Panc1 (cell line): ENCODE data around the gene FBRSL1. TPM values are rescaled to one million over a fixed set of nuclear protein-coding genes. Genes with fewer than 3 reads are reported as not detected.

ENCODE experiments used
- ATAC-seq: fragments of 200-7000 bp; cut with Tn5 transposase; 2 replicates; pipeline ENCODE4 v1.9.1; 2020; ENCODE audit warnings: mild to moderate bottlenecking, moderate library complexity
- BruUV-seq: library from RNA; stranded (reverse); fragments of 400-500 nt; replicated peaks from 2 replicates; lab custom pipeline; 2021; lab: Mats Ljungman, UMichigan
- CTCF ChIA-PET: fragments of 300-600 bp; sonication (Branson Sonifier 250); formaldehyde crosslinking; loops from one replicate; lab custom pipeline; 2022; ENCODE audit warnings: antibody characterized with exemption; lab: Charles Lee
- POLR2A ChIA-PET: fragments of 300-600 bp; sonication (Branson Sonifier 250); formaldehyde crosslinking; loops from one replicate; lab custom pipeline; 2022; ENCODE audit warnings: antibody characterized with exemption; lab: Charles Lee
- DNase-seq: peaks from one replicate; pipeline ENCODE4 v3.0.0-alpha.2; 2010; ENCODE audit warnings: low read depth, low spot score
- H3K27ac ChIP-seq: 2 replicates; pipeline ENCODE4 v1.5.1; 2011; ENCODE audit warnings: mild to moderate bottlenecking, low read length, inconsistent platforms
- H3K27me3 ChIP-seq: fragments of 200-500 bp; sonication (Bioruptor generic); 2 replicates; pipeline ENCODE4 v1.6.0; 2014; ENCODE audit warnings: low read length, inconsistent platforms; ENCODE audit not compliant: control insufficient read depth, insufficient read depth
- H3K36me3 ChIP-seq: fragments of 200-500 bp; sonication (Bioruptor generic); 2 replicates; pipeline ENCODE4 v1.5.1; 2014; ENCODE audit warnings: inconsistent platforms, mild to moderate bottlenecking, low read length, moderate library complexity; ENCODE audit not compliant: control insufficient read depth, insufficient read depth
- H3K4me1 ChIP-seq: 2 replicates; pipeline ENCODE4 v1.5.1; 2011; ENCODE audit warnings: inconsistent platforms, mild to moderate bottlenecking, low read length, moderate library complexity; ENCODE audit not compliant: control insufficient read depth, insufficient read depth
- H3K4me3 ChIP-seq, 2 experiments: 2 replicates each; pipeline ENCODE4 v1.5.1; 2011 to 2012; ENCODE audit warnings: low read depth in 2 of 2, low read length in 2 of 2, mild to moderate bottlenecking in 2 of 2, inconsistent platforms in 1 of 2, moderate library complexity in 1 of 2
- H3K9me3 ChIP-seq: fragments of 200-500 bp; sonication (Bioruptor generic); 2 replicates; pipeline ENCODE4 v1.5.1; 2014; ENCODE audit warnings: low read depth, mild to moderate bottlenecking, inconsistent platforms, low read length, moderate library complexity; ENCODE audit not compliant: control insufficient read depth, insufficient read depth
- POLR2AphosphoS5 ChIP-seq: IDR thresholded peaks from 2 replicates; pipeline ENCODE4 v1.6.1; 2012; ENCODE audit warnings: mild to moderate bottlenecking, low read depth, low read length, moderate library complexity
- SIN3A ChIP-seq: IDR thresholded peaks from 2 replicates; pipeline ENCODE4 v1.6.1; 2012; ENCODE audit warnings: low read depth, mild to moderate bottlenecking, low read length, moderate library complexity, borderline replicate concordance; ENCODE audit not compliant: insufficient read depth
- TCF7L2 ChIP-seq: IDR thresholded peaks from 2 replicates; pipeline ENCODE4 v1.6.1; 2011; ENCODE audit warnings: mild to moderate bottlenecking, low read depth, low read length, inconsistent platforms
- in situ Hi-C: cut with HindIII; loops from 2 replicates; pipeline ENCODE4 v1.10.0; 2016; ENCODE audit warnings: low sequenced_read_pairs, low pct_unique_long_range_greater_than_20kb
- intact Hi-C: fragments of 100-400 bp; cut with micrococcal nuclease; formaldehyde crosslinking; loops from one replicate; pipeline ENCODE4 v1.10.0; 2022; ENCODE audit not compliant: unreplicated experiment
- total RNA-seq: library from RNA; stranded (reverse); gene quantifications from one replicate; pipeline ENCODE4 v1.2.1, GENCODE V29; 2021; ENCODE audit not compliant: unreplicated experiment
- TF ChIP-seq, protein P1 (sequence below), 2 experiments: IDR thresholded peaks; 2 replicates each; pipeline ENCODE4 v1.6.1; 2011 to 2012; ENCODE audit warnings: low read depth in 2 of 2, control low read depth in 1 of 2, low read length in 1 of 2, mild to moderate bottlenecking in 1 of 2, moderate library complexity in 1 of 2; ENCODE audit not compliant: insufficient read depth in 1 of 2
- TF ChIP-seq, protein P2 (sequence below): fragments of 450-650 bp; IDR thresholded peaks from 2 replicates; pipeline ENCODE4 v1.5.1; 2017; ENCODE audit warnings: mild to moderate bottlenecking

Gene FBRSL1
- total RNA-seq, 1 experiment from 2014 or later: 104 TPM

DNA sequence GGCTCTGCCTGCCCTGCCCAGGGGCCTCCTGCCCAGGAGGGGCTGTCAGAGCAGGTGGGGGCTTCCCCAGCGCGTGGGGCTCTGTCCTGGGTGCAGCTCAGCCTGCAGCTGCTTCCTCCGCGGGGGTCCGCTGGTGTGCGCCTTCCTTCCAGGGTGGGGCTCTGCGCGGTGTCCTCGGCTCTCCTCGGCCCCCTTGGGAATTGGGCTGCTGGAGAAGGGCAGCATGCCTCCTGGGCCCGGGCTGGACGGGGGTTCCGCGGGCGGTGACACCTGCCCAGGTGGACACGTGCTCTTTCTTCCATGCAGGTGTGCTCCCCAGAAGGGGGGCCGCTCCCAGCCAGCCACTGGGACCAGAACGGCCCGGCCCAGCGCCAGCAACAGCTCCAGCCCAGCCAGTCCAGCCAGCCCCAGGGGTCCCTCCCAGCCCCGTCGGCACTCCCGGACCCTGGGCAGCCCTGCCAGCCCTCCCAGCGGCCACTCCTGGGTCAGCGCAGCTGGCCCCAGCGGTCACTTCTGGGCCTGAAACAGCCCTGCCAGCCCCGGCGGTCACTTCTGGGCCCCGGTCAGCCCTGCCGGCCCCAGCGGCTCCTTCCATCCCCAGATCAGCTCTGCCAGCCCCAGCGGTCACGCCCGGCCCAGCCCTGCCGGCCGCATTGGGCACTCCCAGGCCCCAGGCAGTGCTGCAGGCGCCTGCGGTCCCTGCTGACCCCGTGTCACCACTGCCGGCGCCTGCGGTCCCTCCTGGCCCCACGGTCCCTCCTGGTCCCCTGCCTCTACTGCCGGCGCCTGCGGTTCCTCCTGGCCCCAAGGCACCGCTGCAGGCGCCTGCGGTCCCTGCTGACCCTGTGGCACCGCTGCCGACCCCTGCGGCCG is 19.1 kb downstream of the FBRSL1 start:
- in situ Hi-C loops: no loop called here
- Histone ChIP-seq H3K4me3 (no peak overlapping the region), H3K4me1 (peaks cover 25% of the 10 kb centered on the region), H3K36me3 (no peaks in the 10 kb centered on the region), H3K9me3 (no peaks in the 10 kb centered on the region), H3K27ac (no peak overlapping the region), H3K27me3 (no peaks in the 10 kb centered on the region)
- ChIA-PET POLR2A (no interaction called here), CTCF (interaction anchor here (0.6 kb wide), 1 partner anchor 19 kb away, joined by 3 read pairs; no protein-coding TSS in a partner anchor)
- DNase-seq (no peak), ATAC-seq (no peak)
- TF ChIP-seq SIN3A: no peak
- TF ChIP-seq POLR2AphosphoS5: no peak
- TF ChIP-seq, protein P1, sequence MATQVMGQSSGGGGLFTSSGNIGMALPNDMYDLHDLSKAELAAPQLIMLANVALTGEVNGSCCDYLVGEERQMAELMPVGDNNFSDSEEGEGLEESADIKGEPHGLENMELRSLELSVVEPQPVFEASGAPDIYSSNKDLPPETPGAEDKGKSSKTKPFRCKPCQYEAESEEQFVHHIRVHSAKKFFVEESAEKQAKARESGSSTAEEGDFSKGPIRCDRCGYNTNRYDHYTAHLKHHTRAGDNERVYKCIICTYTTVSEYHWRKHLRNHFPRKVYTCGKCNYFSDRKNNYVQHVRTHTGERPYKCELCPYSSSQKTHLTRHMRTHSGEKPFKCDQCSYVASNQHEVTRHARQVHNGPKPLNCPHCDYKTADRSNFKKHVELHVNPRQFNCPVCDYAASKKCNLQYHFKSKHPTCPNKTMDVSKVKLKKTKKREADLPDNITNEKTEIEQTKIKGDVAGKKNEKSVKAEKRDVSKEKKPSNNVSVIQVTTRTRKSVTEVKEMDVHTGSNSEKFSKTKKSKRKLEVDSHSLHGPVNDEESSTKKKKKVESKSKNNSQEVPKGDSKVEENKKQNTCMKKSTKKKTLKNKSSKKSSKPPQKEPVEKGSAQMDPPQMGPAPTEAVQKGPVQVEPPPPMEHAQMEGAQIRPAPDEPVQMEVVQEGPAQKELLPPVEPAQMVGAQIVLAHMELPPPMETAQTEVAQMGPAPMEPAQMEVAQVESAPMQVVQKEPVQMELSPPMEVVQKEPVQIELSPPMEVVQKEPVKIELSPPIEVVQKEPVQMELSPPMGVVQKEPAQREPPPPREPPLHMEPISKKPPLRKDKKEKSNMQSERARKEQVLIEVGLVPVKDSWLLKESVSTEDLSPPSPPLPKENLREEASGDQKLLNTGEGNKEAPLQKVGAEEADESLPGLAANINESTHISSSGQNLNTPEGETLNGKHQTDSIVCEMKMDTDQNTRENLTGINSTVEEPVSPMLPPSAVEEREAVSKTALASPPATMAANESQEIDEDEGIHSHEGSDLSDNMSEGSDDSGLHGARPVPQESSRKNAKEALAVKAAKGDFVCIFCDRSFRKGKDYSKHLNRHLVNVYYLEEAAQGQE (IDR thresholded peaks at IDR 0.05; ENCODE audit: insufficient read depth in 1 of 2, low read depth in 2 of 2, low read length in 1 of 2): no peak
- no peak for TF ChIP-seq TCF7L2
- TF ChIP-seq, protein P2, sequence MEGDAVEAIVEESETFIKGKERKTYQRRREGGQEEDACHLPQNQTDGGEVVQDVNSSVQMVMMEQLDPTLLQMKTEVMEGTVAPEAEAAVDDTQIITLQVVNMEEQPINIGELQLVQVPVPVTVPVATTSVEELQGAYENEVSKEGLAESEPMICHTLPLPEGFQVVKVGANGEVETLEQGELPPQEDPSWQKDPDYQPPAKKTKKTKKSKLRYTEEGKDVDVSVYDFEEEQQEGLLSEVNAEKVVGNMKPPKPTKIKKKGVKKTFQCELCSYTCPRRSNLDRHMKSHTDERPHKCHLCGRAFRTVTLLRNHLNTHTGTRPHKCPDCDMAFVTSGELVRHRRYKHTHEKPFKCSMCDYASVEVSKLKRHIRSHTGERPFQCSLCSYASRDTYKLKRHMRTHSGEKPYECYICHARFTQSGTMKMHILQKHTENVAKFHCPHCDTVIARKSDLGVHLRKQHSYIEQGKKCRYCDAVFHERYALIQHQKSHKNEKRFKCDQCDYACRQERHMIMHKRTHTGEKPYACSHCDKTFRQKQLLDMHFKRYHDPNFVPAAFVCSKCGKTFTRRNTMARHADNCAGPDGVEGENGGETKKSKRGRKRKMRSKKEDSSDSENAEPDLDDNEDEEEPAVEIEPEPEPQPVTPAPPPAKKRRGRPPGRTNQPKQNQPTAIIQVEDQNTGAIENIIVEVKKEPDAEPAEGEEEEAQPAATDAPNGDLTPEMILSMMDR: no peak
- BruUV-seq: no TSS peak
- intact Hi-C loops: no loop called here

DNA sequence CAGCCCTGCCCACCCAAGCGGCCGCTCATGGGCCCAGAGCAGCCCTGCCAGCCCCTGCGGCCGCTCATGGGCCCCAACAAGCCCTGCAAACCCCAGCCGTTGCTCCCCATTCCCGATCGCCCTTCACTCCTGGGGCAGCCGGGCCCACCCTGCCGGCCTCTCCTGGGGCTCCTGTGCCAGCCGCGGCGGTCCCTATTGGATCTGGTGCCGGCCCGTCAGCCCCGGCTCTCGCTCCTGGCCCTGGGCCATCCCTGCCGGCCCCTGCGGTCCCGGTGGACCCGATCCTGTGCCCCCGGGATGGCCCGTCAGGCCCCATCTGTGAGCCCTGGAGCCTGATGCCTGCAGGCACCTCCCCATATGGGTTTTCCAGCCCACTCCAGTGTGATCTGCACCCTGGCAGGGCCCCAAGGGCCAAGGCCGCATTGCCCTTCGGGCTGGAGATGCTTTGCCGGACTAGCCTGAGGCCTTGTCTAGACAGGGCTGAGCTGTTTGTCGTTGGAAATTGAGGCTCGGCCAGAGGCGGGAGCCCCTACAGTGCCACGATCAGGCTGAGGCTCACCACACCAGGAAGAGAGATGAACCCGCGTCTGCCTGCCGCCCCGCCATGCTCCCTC is 20.3 kb downstream of the FBRSL1 start:
- in situ Hi-C loops: no loop called here
- BruUV-seq: no TSS peak
- H3K4me1 ChIP-seq: peaks cover 25% of the 10 kb centered on the region
- H3K27me3 ChIP-seq: no peaks in the 10 kb centered on the region
- TF ChIP-seq POLR2AphosphoS5: no peak
- TF ChIP-seq, protein P2: no peak
- TF ChIP-seq, protein P1 (IDR thresholded peaks at IDR 0.05; ENCODE audit: insufficient read depth in 1 of 2, low read depth in 2 of 2, low read length in 1 of 2): no peak
- TF ChIP-seq SIN3A: no peak
- TF ChIP-seq TCF7L2: no peak
- POLR2A ChIA-PET: no interaction called here
- no peak overlapping the region for H3K27ac ChIP-seq
- no peaks in the 10 kb centered on the region for H3K9me3 ChIP-seq
- intact Hi-C loops: no loop called here
- no peak overlapping the region for H3K4me3 ChIP-seq
- CTCF ChIA-PET: no interaction called here
- ATAC-seq: no peak
- no peaks in the 10 kb centered on the region for H3K36me3 ChIP-seq
- no peak for DNase-seq
